Raji (cell line): ENCODE measurements around the gene DRD4.

Experiments
- POLR2A ChIP-seq: IDR thresholded peaks from 2 replicates; pipeline ENCODE4 v1.6.1; 2011; ENCODE audit warnings: low read depth, low read length, control low read depth; ENCODE audit not compliant: insufficient read depth

The DRD4 gene

DNA sequence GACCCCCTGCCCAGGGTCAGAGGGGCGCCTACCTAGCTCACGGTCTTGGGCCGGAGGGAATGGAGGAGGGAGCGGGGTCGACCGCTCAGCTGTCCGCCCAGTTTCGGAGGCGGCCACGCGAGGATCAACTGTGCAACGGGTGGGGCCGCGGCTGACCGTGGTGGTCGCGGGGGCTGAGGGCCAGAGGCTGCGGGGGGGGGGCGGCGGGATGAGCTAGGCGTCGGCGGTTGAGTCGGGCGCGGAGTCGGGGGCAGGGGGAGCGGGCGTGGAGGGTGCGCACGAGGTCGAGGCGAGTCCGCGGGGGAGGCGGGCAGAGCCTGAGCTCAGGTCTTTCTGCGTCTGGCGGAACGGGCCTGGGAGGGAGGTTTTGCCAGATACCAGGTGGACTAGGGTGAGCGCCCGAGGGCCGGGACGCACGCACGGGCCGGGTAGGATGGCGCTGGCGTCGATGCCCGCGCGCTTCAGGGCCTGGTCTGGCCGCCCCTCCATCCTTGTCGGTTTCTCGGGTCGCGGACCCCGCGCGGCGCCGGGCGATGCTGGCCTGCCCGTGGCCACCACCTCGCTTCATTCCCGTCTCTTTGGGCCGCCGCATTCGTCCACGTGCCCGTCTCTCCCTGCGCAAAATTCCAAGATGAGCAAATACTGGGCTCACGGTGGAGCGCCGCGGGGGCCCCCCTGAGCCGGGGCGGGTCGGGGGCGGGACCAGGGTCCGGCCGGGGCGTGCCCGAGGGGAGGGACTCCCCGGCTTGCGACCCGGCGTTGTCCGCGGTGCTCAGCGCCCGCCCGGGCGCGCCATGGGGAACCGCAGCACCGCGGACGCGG, at the start of gene DRD4:
TSS of gene DRD4 (plus strand) at position 759 of the 822 bp plus-strand sequence. CDS start at position 795, 36 bp downstream.
- no peak for TF ChIP-seq POLR2A

DNA sequence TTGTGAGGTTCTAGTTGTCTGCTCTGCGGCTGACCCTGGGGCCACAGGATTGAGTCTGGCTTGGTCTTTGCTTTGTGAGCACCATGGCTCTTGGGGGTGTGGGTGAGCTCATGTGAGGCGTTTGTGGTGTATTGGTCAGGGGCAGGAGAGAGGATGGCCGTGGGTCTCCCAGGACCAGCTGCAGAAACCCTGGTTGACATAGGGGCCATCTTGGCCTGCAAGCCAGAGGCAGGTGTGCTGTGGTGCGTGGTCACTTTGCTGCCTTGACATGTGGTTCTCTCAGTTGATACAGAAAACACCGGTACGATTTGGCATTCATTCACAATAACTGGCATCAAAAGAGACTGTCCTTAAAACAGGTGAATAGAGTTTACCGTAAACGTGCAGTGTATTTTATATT, 49.5 kb upstream of the DRD4 start:
- no peak for TF ChIP-seq POLR2A

DNA sequence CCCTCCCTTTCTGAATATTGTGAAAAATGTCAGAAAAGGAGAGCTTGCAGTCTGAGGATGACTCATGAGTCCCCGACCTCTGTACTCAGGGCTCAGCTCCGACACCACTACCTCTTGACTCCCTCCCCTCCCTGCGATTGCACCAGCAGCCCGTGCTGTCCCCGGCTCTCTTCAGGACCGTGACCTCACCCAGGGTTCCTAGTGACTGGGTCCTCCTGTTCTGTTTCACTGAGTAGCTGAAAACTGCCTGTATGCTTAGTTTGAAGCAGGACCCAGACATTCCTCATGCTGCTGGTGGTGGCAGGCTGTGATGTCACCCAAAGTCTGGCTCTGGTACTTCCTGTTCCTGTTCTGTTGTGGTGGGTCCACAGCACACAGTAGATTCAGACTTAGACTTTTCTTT, 49.1 kb upstream of the DRD4 start:
- no peak for TF ChIP-seq POLR2A

DNA sequence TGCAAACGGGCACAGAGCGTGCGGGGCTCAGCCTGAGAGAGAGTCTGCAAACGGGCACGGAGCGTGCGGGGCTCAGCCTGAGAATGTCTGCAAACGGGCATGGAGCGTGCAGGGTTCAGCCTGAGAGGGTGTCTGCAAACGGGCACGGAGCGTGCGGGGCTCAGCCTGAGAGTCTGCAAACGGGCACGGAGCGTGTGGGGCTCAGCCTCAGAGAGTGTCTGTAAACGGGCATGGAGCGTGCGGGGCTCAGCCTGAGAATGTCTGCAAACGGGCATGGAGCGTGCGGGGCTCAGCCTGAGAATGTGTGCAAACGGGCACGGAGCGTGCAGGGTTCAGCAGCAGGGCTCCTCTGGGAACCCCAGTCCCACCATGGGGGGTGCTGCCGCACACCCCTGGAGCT, 47.3 kb upstream of the DRD4 start:
- no peak for TF ChIP-seq POLR2A

DNA sequence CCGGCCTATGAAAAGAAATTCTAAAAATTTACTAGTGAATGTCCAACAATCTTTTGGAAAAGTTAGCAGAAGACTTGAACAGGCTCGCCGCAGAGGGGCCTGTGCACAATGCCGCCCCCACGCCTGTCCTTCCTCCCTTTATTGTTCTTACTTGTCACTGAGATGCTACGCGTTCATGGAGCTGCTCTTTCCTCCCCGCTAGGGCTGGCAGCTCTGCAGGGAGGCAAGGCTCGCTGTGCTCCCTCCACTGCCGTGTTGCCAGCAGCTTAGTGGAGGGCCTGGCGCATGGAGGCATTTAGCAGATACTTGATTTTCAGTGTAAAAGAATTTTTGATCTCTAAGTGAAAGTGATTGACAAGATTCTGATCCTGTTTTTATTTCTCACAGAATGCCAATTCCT, 46.1 kb upstream of the DRD4 start:
- no peak for TF ChIP-seq POLR2A

DNA sequence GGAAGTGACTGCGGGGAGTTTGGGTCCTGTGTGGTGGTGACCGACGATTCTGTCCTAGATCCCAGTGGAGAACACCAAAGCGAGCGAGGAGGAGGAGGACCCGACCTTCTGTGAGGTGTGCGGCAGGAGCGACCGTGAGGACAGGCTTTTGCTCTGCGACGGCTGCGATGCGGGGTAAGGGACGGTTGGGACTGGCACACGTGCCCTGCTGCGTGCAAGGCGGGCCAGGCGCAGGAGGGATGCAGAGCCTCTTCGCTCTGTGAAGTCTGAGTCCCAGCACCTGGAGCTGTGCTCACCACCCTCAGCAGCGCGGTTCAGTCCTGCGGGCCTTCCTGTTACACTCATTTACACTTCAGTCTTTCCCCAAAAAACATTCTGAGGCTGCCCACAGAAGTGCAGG, 44.6 kb upstream of the DRD4 start:
- no peak for TF ChIP-seq POLR2A

DNA sequence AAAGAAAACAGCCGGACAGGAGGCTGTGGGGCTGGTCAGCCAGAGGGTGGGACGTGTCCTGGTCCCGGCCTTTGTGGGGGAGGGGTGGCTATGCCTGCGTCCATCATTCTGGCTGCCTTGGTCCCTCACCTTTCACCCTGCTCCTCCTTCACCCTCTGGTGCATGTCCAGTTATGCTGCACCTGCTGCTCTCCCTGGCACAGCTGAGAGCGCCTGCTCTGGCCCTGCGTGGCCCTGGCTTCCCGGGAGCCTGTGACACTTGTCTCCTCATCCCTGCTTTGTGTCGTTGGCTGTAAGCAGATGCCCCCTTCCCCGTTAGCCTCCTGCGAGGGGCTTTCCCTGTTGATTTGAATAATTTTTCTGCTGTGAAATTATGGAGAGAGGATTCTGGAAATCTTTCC, 44.2 kb upstream of the DRD4 start:
- no peak for TF ChIP-seq POLR2A

DNA sequence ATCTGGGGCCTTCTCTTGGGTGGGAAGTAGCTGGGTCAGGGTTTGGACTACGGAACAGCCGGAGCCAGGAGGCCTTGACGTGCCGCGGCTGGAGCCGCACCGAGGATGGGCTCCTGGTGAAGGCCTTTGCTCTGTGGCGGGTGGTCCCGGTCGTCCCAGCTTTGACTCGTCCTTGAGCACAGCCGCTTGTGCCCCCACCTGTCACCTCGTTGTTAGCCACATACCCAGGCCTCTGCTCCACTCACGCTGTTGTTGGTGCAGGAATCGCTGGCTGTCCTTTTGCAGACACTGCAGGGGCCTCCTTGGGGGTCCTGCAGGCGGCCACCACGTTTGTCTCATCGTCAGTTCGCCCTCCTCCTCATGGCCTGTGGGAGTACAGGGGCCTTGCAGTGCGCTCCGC, 43.7 kb upstream of the DRD4 start:
- no peak for TF ChIP-seq POLR2A

DNA sequence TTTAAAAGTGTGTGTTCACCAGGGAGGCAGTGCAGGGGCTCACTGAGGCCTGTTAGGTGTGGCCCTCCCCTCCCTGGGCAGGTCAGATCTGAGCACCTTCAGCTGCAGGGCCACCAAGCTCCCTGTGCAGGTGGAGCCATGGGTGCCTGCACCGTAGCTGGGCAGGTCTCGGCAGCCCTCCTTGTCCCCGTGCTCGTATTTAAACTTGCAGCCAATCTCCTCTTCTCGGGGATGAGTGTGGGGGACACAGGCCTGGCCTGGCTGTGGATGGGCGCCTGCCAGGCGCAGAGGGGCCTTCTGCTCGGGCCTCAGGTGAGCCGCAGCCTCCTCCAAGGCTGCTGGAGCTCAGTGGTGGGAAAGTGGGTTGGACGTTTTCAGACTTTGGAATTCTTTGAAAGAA, 41.7 kb upstream of the DRD4 start:
- TF ChIP-seq POLR2A: no peak

DNA sequence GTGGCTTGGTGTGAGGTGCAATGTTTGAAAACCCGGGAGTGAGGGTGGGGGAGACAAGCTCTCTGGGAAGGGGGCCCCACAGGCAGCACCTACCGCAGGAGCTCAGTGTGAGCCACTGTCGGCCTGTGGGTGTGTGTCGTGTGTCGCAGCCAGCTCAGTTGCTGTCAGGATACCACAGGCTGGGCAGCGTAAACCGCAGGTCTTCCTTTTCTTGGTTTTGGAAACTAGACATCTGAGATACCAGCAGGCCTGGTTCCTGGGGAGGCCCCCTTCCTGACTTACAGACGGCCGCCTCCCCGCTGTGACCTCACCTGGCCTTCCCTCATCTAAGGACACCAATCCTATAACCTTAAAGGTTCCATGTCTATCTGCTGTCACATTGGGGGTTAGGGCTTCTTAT, 40.7 kb upstream of the DRD4 start:
- TF ChIP-seq POLR2A: no peak

DNA sequence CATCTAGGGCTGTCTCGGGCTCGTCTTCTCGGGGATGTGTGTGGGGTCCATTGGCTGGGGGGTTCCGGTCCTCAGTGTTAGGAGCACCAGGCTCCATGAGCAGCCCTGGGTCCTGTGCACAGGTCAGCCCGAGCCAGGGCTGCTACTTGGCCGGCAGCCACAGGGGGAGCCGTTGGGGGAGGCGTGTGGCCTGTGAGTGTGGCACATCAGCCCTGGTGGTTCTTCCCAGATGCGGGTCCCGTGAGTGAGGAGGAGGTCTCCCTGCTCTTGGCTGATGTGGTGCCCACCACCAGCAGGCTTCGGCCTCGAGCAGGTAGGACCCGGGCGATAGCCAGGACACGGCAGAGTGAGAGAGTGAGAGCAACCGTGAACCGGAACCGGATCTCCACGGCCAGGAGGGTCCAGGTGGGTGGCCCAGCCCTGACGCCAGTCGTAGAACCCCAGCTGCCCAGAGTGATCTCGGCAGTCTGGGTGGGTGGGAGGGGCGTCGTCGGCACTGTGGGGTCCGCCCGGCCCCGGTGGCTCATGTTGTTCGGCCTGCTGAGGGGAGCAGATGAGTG, 39.8 kb upstream of the DRD4 start:
- TF ChIP-seq POLR2A: no peak

DNA sequence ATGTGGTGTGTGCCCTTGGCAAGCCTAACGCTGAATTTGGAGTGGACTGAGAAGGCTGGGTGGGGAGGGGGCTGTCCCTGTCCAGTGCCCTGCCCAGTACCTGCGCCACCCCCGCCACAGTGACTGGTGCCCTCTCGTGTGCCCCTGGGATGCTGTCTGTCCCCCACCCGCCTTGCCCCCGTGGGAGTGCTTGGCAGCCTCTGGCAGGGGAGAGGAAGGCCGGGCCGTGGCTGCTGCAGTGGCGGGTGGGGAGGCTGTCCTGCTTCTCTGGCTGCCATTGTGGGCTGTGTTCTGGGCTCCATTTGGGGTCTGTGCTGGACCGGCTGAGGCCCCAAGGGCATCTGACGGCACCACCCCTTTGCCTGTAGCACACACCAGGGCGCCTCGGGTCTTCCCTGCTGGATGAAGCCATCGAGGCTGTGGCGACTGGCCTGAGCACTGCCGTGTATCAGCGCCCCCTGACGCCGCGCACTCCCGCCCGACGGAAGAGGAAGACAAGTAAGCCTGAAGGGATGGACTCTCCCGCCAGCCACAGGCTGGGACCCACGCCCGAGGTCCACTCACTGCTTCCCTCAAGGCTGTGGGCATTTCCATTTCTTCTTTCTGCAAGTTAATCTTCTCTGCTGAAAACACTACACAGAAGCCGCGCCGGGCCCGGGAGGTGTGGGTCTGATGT, 38.9 kb upstream of the DRD4 start:
- no peak for TF ChIP-seq POLR2A

DNA sequence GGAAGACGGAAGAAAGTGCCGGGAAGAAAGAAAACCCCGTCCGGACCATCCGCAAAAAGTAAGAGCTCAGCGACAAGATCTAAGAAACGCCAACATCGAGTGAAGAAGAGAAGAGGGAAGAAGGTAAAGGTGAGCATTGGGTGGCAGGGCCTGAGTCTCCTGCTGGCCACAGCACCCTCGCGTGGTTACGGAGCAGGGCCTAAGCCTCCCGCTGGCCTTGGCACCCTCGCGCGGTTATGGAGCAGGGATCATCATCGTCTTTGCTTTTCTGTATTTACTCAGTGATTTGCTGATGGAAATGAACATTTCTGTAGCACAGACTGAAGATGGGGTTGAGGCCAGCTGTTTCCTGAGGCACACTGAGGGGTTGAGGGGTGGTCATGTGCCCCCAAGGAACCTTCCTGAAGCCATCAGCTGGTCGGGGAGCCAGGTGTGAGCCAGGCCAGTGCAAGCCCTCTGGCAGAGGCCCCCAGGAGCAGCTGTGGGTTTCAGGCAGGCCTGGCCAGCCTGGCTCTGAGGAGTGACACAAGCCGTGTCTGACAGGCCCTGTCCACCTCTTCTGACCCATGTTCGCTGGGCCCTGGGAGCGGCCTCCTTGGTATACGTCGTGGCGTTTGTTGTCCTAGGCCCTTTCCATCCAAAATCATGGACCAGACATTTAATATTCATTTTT, 35.4 kb upstream of the DRD4 start:
- TF ChIP-seq POLR2A: no peak

DNA sequence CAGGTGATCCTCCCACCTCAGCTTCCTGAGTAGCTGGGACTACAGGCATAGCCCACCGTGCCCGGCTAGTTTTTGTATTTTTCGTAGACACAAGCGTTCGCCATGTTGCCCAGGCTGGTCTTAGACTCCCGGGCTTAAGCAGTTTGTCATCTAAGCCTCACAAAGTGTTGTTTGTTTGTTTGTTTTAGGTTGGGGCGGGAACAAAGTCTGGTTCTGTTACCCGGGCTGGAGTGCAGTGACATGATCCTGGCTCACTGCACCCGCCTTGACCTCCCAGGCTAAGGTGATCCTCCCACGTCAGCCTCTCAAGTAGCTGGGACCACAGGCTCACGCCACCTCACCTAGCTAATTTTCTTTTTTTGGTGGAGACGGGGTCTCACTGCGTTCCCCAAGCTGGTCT, 33.9 kb upstream of the DRD4 start:
- no peak for TF ChIP-seq POLR2A

DNA sequence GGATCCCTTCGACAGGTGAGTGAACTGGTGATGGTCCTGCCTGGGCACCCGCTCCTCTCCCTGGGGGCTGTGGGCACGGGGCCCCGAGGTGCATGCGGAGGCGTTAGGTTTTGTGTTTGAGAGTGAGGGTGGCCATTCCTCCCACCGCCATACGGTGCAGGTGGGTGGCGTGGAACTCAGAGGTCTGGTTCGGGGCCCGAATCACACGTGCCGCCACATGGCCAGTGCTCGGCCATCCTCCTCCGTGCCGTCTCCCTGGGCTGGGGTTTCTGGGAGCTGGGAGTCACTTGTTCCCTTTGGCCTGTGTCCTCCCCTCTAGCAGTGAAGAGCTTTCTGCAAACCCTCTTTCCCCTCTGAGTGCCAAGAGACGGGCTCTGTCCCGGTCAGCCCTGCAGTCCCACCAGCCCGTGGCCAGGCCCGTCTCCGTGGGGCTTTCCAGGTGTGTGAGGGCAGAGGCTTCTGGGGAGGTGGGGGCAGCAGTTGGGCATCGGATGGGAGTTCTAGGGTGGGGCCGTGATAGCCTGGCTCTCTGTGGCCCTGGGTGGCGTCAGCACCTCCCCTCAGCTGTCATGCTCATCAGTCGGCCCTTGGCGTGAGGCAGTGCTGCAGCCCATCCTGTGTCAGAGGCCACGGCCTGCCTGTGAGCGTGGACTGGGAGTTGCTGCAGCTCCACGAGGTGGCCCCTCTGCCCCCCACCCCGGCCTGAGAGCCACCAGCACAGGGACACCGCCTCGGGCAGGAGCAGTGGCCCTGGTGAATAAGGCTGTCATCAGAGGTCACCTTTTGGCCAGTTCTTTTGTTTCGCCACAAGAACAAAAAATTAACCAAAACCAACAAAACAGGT, 31.6 kb upstream of the DRD4 start:
- TF ChIP-seq POLR2A: no peak

DNA sequence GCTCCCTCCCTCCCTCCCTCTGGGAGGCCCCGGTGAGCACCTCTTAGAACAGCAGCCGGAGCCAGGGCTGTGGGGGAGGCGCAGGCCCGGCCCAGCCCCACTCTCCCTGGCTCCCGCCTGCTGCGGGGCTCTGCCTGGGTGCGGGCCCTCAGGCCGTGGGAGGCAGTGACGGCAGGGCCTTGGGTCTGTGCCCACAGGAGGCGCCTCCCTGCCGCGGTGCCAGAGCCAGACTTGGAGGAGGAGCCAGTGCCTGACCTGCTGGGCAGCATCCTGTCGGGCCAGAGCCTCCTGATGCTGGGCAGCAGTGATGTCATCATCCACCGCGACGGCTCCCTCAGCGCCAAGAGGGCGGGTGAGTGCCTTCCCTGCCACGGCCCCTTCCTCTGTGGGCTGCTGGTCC, 30.8 kb upstream of the DRD4 start:
- no peak for TF ChIP-seq POLR2A
